Measurements from ENCODE around the gene PDLIM5.

DNA sequence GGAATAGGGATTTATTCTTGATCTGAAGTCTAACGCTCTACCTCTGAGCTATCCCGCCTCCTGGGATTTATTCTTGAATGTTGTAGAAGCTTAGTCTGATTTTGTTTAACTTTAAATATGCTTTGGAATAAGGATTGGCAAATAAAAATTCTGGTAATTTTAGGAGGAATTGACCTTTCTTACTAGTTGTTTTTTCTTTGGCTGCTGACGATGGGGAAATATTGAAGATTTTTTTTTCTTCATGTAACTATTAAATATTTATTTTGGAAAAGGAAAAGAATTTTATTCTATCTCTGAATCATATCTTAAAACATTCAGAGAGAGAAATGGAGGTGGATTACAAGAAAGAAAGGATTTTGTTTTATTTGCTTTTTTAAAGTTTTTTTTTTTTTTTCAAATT, 122.9 kb downstream of the PDLIM5 start:
- TF ChIP-seq POLR2AphosphoS5 (IDR thresholded peaks at IDR 0.05; ENCODE audit: low read depth, low read length), result no peak
- TF ChIP-seq TAF1 (IDR thresholded peaks at IDR 0.05; ENCODE audit: borderline replicate concordance, insufficient read depth, low read length), result no peak
